ENCODE data around the gene UNC119B.

The UNC119B gene

GRCh38 chr12:120698665-120699064 is 11.6 kb upstream of the UNC119B start:
- no peak for TF ChIP-seq CTCF (conservative IDR thresholded peaks at IDR 0.05; ENCODE audit: low read depth, low read length)
- no peak overlapping the region for H3K4me3 ChIP-seq (ENCODE audit: low read length)
- no peak for DNase-seq (ENCODE audit: low read depth)

GRCh38 chr12:120699553-120699952 is 10.7 kb upstream of the UNC119B start:
- TF ChIP-seq CTCF (conservative IDR thresholded peaks at IDR 0.05; ENCODE audit: low read depth, low read length): no peak
- DNase-seq (ENCODE audit: low read depth): no peak
- no peak overlapping the region for H3K4me3 ChIP-seq (ENCODE audit: low read length)

- no peak for TF ChIP-seq CTCF (conservative IDR thresholded peaks at IDR 0.05; ENCODE audit: low read depth, low read length)
- DNase-seq (ENCODE audit: low read depth): no peak
- H3K4me3 ChIP-seq (ENCODE audit: low read length): no peak overlapping the region
Observed at GRCh38 chr12:120700886-120701285, 9.4 kb upstream of the UNC119B start.

GRCh38 chr12:120702637-120703036 is 7.6 kb upstream of the UNC119B start:
- no peak for DNase-seq (ENCODE audit: low read depth)
- no peak overlapping the region for H3K4me3 ChIP-seq (ENCODE audit: low read length)
- TF ChIP-seq CTCF (conservative IDR thresholded peaks at IDR 0.05; ENCODE audit: low read depth, low read length): no peak

- no peak for TF ChIP-seq CTCF (conservative IDR thresholded peaks at IDR 0.05; ENCODE audit: low read depth, low read length)
- no peak for DNase-seq (ENCODE audit: low read depth)
- H3K4me3 ChIP-seq (ENCODE audit: low read length): no peak overlapping the region
Observed at GRCh38 chr12:120703311-120703942, 6.8 kb upstream of the UNC119B start.

- H3K4me3 ChIP-seq (ENCODE audit: low read length): no peak overlapping the region
- no peak for TF ChIP-seq CTCF (conservative IDR thresholded peaks at IDR 0.05; ENCODE audit: low read depth, low read length)
- DNase-seq (ENCODE audit: low read depth): no peak
Observed at GRCh38 chr12:120705618-120706017, 4.6 kb upstream of the UNC119B start.

GRCh38 chr12:120706029-120706428 is 4.2 kb upstream of the UNC119B start:
- no peak for DNase-seq (ENCODE audit: low read depth)
- TF ChIP-seq CTCF (conservative IDR thresholded peaks at IDR 0.05; ENCODE audit: low read depth, low read length): no peak
- H3K4me3 ChIP-seq (ENCODE audit: low read length): no peak overlapping the region
